GM20431 (cell line): ENCODE measurements around the gene KLRG1.

Experiments
- in situ Hi-C: fragments of 300-500 bp; cut with MseI, MboI; formaldehyde crosslinking; loops from one replicate; pipeline ENCODE4 v1.15.0; 2020; ENCODE audit warnings: low sequenced_read_pairs; ENCODE audit not compliant: unreplicated experiment

Gene KLRG1

DNA sequence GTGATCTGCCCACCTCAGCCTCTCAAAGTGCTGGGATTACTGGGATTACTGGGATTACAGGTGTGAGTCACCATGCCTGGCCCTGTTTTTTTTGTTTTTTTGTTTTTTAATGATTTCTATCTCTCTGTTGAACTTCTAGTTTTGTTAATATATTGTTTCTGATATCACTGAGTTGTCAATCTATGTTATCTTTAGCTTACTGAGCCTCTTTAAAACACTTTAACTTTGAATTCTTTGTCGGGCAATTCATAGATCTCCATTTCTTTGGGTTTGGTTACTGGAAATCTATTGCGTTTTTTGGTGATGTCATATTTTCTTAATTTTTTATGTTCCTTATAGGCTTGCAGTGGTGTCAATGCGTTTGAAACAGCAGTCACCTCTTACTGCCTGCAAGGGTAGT, 9.2 kb upstream of the KLRG1 start:
- in situ Hi-C loops = no loop called here

DNA sequence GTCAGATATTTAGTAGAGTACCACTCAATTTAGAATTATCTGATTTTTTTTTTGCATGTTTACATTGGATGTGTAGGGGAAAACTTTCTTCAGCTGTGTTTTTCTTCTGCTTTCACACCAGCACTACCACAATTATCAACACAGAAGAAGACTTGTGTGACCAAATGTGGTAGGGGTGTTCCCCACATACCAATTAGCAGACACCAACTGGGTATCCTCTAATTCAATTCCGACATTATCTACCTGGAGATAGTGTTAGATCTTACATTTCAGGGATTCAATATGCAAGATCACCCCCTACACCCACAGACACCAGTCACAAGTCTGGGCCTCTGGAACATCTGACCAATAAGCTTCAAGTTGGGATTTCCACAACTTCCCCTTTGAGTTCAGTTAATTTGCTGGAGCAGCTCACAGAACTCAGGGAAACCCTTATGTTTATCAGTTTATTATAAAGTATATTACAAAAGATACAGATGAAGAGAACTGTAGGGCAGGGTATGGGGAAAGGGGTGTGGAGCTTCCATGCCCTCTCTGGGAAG, 4.1 kb upstream of the KLRG1 start:
- in situ Hi-C loops = no loop called here

DNA sequence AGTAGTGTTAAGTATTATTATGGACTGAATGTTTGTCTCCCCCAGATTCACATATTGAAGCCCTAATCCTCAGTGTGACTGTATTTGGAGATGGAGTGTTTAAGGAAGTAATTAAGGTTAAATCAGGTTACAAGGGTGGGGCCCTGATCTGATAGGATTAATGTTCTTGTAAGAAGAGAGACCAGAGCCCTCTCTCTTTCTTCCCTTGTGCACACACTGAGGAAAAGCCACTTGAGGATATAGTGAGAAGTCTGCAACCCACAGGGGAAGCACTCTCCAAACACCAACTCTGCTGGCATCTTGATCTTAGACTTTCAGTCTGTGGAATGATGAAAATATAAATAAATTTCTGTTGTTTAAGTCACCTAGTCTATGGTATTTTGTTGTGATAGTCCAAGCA, 2.2 kb upstream of the KLRG1 start:
- in situ Hi-C loops = no loop called here

DNA sequence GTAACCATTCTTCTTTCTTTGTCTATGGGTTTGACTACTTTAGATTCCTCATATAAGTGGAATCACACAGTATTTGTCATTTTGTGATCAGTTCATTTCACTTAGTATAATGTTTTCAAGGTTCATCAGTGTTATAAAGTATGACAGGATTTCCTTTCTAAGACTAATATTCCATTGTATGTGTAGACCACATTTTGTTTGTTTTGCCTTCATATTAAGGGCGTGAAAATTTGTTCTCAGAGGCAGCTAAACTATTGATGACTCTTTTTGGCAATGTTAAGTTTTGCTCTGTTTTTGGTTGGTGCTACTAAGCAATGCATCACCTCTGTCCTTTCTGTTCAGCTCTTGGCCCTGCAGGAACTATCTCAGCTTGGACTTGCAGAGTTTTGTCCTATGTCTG, 1.7 kb upstream of the KLRG1 start:
- in situ Hi-C loops = no loop called here

DNA sequence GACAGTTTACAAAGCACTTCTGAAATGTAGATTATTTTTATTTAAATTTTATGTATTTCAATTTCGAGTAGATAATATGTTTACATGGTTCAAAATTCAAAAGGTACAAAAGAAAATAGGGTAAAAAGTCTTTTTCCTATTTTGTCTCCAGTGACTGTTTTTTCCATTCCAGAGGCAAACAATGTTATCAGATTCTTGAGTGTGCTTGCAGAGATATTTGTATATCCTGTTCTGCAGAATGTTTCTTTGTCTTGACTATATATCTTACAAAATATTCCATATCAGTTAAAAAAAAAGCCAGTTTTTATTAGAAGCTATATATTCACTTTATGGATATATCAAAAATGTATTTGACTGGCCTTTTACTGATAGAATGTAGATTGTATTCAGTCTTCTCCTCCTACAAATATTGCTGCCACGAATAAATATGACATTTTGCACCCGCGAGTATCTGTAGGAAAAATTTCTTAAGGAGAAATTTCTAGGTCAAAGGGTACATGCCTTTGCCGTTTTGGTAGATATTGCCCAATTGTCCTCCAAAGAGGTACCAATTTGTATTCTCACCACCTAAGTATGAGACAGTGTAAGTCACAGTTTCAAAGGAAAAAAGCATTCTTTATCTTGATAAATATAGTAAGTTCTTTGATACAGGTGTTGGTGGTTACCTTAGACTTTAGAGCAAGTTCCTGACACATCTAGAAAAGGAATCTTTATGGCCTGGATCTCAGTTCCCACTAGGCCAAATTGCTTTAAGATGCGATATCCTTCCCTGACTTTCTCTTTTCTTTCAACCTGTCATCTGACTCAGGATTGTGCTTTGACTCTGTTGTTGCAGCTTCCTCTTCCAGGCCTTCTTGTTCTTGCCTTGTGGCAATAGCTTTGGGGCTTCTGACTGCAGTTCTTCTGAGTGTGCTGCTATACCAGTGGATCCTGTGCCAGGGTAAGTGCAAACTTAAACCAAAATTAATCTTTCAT, 2.3 kb downstream of the KLRG1 start:
- in situ Hi-C loops = no loop called here

DNA sequence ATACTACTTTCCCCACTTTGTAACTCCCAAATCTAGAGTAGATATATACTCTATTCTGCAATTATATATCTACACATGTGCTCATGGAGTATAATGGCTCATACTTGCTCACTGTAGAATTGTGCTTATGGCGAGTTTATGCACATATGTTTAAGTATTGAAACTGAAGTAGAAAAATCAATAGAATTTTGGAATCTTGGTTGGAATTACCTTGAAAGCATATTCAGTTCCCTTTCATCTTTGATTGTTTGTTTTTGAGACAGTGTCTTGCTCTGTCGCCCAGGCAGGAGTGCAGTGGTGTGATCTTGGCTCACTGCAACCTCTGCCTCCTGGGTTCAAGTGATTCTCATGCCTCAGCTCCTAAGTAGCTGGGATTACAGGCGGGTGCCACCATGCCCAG, 4.5 kb downstream of the KLRG1 start:
- in situ Hi-C loops = no loop called here

DNA sequence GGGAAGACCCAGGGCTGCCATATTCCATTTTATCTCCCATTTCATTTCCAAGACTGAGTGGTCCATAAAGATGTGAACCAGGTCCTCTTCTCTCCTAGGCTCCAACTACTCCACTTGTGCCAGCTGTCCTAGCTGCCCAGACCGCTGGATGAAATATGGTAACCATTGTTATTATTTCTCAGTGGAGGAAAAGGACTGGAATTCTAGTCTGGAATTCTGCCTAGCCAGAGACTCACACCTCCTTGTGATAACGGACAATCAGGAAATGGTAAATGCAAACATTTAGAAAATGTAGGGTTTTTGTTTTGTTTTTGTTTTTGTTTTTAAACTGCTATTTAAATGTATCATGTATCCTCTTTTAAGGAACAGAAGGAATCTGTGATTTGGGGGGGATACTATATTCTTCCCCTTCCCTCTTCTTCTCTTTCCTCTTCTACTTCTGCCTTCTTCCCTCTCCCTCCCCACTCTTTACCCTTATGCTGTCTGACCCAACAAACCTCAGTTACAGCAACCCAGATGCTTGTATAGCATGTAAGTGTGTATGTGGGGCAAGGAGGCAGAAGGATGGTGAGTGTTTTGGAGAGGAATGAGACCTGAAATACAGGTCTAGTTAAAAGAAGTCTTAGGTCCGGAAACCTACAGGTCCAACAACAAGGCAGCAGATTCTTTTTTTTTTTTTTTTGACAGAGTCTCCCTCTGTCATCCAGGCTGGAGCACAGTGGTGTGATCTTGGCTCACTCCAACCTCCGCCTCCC, 5.9 kb downstream of the KLRG1 start:
- in situ Hi-C loops = no loop called here

DNA sequence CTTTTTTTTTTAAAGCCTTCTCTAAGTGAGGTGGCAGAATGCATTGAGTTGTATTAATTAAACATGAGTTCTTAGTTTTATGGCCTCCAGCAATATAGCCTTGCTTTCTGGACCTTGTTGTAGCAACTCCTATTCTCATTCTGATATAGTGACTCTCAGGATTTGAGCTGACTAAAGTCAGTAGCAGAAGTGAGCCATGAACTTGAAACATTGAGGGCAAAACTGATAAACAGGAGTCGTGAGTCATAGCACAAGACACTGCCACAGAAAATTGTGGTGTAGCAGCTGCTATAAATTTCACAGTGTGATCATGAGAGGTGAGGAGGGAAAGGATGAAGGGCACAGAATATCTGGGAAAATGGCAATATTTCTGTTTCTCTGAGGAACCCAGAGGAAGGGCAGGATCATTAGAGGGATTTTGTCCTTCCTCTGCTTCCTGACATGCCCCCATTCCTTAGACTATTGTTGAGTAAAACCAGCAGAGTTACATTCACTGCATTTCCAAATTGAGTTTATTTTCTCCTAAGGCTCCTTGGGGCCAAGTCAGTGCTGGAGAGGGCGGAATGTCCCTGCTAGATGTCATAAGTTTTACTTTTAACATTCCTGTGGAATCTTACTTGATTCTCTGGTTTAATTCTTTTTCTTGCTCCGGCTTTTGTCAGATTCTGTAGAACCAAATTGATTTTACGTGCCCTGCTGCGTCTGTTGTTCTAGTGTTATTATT, 7.5 kb downstream of the KLRG1 start:
- in situ Hi-C loops = no loop called here

DNA sequence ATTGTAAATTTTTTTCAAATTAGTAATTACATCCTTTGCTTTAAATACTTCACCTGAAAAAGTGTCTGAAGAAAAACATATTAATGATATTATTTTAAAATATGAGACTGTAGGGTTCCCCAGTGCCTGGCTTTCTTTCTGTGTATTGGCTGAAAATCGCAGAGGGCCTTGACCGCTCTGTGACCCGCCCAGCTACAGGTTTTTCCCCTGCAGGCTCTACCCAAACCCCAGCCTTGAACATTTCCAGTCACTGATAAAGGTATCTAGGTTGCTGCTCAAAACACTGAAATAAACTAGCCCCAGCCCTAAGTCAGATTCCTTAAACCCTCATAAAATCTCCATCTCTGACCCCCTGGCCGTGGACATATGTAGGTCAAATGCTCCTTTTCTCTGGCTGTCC, 11.9 kb downstream of the KLRG1 start:
- in situ Hi-C loops = no loop called here

DNA sequence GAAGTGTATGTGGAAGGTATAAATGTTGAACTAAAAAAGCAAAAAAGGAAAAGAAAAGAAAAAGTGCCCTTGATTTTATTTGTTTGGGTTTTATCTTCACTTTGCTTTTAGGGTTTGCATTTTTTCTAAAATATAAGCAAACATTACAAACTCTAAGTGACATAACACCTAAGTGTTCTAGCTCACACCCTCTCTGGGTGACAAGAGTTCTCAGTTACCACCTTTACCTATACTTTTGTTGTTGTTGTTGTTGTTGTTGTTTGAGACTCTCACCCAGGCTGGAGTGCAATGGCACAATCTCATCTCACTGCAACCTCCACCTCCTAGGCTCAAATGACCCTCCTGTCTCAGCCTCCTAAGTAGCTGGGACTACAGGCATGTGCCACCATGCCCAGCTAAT, 13.0 kb downstream of the KLRG1 start:
- in situ Hi-C loops = no loop called here

DNA sequence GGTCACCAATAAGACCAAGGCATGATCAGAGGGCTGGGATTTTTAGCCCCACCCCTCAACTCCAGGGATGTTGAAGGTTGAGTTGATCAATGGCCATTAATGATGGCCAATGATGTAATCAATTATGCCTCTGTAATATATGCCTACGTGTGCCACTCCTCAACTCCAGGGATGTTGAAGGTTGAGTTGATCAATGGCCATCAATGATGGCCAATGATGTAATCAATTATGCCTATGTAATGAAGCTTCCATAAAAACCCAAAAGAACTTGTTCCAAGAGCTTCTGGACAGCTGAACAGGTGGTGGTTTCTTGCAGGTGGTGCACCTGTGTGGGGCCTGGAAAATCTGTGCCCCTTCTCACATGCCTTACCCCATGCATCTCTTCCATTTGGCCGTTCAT, 33.2 kb downstream of the KLRG1 start:
- in situ Hi-C loops = no loop called here

DNA sequence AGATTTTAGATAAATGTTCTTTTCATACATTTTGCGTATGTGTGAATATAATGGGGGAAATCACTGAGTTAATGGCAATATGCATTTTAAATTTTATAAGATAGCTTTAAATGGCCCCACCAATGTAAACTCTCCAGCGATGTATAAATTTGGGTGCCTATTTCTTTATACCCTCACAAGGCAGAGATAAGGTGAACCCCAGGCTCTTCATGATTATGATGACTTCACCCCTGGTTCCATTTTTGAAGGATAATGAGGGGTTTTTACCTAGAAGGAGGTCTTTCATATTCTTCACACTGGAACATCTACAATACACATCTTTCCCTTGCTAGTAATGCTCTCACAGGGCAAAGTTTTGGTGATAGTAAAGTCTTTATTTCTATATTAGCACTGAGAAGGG, 35.2 kb downstream of the KLRG1 start:
- in situ Hi-C loops = no loop called here

DNA sequence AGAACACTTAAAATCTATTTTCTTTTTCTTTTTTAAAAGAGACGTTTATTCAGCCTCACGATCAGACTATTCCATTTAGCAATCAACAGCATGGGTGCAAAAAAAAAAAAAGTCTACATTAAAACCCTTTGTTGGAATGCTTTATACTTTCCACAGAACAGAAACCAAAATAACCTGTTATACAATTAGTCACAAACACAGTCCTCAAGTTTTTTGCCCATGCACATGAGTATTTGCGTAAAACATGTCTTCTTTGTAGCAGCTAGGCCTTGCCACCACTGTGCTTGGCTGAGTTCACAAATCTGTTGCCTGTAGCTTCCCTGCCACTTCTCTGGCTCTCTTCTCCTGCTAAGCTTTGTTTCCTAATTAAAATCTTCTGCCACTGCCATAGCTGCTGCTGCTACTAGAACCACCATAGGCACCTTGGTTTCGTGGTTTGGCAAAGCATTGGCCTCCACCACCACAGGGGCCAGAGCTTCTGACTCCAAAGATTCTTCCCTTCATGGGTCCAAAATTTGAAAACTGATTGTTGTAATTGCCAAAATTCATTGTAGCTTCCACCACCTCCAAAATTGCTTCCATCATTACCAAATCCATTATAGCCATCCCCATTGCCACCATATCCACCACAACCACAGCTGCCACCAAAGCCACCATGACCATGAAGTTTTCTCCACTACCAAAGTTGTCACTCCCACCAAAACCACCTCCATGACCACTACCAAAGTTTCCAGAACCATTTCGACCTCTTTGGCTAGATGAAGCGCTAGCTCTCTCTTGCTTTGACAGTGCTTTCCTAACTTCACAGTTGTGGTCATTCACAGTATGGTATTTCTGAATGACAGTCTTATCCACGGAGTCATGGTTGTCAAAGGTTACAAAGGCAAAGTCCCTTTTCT, 38.1 kb downstream of the KLRG1 start:
- in situ Hi-C loops = loop anchor here (25.0 kb wide), 2 partner anchors 115 to 340 kb away; partner anchors contain the start of genes PHC1 and RIMKLB

DNA sequence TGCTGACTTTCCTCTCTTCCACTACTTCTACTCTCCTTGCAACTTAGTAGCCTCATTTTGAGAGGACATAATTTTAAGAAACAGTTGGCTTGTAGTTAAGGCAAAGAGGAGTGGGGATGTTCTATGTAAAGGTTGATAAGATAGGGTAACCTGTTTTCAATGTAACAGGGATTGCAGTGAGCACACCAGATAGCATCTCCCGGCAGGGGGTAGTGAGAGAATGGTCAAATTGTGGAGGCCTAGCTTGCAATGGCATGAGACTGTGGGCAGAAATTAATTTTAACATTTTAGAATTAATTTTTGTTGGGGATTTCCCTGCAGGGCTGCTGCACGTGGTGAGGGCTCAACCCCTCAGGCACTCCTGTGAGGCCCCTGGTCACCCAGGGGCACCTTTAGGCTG, 41.4 kb downstream of the KLRG1 start:
- in situ Hi-C loops = loop anchor here (25.0 kb wide), 2 partner anchors 118 to 343 kb away; partner anchors contain the start of genes PHC1 and RIMKLB

DNA sequence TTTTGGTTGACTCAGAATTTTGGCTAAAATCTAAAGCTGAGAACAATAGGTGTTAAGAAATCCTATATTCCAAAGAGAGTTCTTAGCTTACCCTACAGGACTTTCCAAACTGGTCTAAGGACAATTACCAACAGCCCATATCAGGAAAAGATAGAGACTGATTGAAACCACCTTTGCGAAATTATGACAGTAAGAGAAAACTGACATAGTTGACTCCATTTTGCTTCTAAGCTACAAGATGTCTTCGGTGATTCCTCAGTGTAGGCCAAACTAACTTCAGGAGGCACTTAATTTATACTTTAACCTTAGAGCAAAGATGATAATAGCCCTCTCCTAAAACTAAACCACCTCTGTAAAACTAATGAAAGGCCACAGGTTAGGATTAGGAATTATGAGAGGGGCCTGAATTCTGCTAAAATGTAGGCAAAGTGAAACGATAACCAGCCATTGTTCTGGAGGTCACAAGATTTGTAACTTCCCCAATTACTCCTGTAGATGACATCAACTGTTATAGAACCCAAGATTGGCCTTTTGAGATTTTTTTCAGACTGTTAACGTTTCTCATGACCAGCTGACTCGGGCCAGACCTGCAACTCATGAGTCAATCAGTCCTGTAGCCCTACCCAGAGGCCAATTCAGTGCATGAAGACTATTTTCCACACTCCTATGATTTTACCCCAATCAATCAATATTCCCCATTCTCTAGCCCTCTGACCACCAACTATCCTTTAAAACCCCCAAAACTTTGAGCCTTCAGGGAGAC, 43.0 kb downstream of the KLRG1 start:
- in situ Hi-C loops = loop anchor here (25.0 kb wide), 2 partner anchors 120 to 345 kb away; partner anchors contain the start of genes PHC1 and RIMKLB

DNA sequence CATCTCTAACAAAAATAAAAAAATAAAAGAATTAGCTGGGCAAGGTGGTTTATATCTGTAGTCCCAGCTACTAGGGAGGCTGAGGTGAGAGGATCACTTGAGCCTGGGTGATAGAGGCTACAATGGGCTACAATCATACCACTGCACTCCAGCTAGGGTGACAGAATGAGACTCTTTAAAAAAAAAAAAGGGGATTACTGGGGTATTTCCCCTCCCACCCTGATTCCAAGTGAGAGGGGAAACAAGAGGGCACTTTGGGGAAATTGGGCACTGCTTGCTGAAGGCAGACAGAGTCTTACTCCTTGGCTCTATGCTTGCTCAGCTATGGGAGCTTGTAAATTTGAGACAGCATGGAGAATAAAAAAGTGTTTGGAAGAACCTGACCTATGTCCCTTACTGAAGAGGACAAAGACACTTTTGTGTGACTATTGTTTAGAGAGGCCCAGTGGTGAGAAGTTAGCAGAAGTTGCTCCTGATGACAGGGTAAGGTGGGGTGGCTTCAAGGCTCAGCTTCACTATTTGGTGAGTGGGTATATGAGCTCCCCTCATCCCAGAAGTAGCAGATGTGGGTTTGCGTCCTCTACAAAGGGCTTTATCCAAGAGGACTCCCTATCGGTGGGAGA, 44.0 kb downstream of the KLRG1 start:
- in situ Hi-C loops = loop anchor here (25.0 kb wide), 2 partner anchors 121 to 346 kb away; partner anchors contain the start of genes PHC1 and RIMKLB

DNA sequence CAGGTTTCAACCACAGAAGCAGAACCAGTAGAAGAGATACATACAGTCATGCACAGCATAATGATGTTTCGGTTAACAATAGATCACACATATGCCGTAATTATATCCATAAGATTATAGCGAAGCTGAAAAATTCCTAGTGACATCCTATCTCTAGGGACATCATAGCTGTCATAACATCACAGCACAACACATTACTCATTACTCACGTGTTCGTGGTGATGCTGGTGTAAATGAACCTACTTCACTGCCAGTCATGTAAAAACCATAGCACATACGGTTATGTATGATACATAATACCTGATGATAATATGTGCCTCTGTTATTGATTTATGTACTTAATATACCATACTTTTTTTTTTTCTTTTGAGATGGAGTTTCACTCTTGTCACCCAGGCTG, 44.7 kb downstream of the KLRG1 start:
- in situ Hi-C loops = loop anchor here (25.0 kb wide), 2 partner anchors 122 to 347 kb away; partner anchors contain the start of genes PHC1 and RIMKLB

DNA sequence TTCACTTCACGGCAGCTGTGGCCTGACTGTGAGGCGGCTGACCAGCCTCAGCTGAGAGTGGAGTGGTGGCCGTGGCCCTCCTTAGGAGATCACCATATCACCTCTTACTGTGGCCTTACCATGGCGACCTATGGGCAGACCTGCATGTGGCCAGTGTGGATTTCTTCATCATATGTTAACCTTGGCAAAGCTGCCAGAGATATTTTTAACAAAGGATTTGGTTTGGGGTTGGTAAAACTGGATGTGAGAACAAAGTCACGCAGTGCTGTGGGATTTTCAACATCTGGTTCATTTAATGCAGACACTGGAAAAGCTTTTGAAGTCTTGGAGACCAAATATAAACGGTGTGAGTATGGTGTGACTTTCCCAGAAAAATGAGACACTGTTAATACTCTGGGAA, 46.9 kb downstream of the KLRG1 start:
- in situ Hi-C loops = loop anchor here (25.0 kb wide), 2 partner anchors 124 to 349 kb away; partner anchors contain the start of genes PHC1 and RIMKLB
